RWPE1 (cell line): Measurements from ENCODE around the gene ROPN1B.

Experiments used
- CTCF ChIA-PET: fragments of 350-600 bp; sonication (Branson Sonifier 250); formaldehyde crosslinking; extraction: SDS; loops from one replicate; lab custom pipeline; 2021; lab: Yijun Ruan, JAX
- POLR2A ChIA-PET: fragments of 400-600 bp; formaldehyde crosslinking; extraction: SDS; loops from one replicate; lab custom pipeline; 2020; ENCODE audit warnings: antibody characterized with exemption; ENCODE audit not compliant: low non-redundant PET; lab: Yijun Ruan, JAX
- DNase-seq: peaks from one replicate; pipeline ENCODE4 v3.0.0; 2012; ENCODE audit warnings: low spot score
- H3K27ac ChIP-seq: fragments of 450-650 bp; 2 replicates; pipeline ENCODE4 v1.5.1; 2017
- CTCF ChIP-seq: fragments of 450-650 bp; conservative IDR thresholded peaks from 2 replicates; pipeline ENCODE4 v1.5.1; 2017; ENCODE audit warnings: low read depth, mild to moderate bottlenecking

ROPN1B gene

GRCh38 chr3:126013751-126014156 is 44.8 kb downstream of the ROPN1B start:
- no peak overlapping the region for H3K27ac ChIP-seq
- DNase-seq = no peak
- ChIA-PET POLR2A (no interaction called here), CTCF (interaction anchor here (0.6 kb wide), 2 partner anchors 375 to 1524 kb away, joined by 3 to 4 read pairs; no protein-coding TSS in a partner anchor)
- no peak for TF ChIP-seq CTCF

- CTCF ChIA-PET = interaction anchor here (0.6 kb wide), 2 partner anchors 375 to 1523 kb away, joined by 3 to 4 read pairs; no protein-coding TSS in a partner anchor
- no peak for TF ChIP-seq CTCF
- POLR2A ChIA-PET = no interaction called here
- H3K27ac ChIP-seq = no peak overlapping the region
- DNase-seq = no peak
Measured at GRCh38 chr3:126014252-126014651, 45.3 kb downstream of the ROPN1B start.

GRCh38 chr3:126015075-126015474 is 46.1 kb downstream of the ROPN1B start:
- TF ChIP-seq CTCF = no peak
- DNase-seq = no peak
- H3K27ac ChIP-seq = no peak overlapping the region
- CTCF ChIA-PET = no interaction called here
- POLR2A ChIA-PET = no interaction called here

- no peak for DNase-seq
- no peak for TF ChIP-seq CTCF
- CTCF ChIA-PET = interaction anchor here (0.6 kb wide), 1 partner anchor 567 kb away, joined by 3 read pairs; no protein-coding TSS in a partner anchor
- POLR2A ChIA-PET = no interaction called here
- no peak overlapping the region for H3K27ac ChIP-seq
Measured at GRCh38 chr3:126016616-126017015, 47.6 kb downstream of the ROPN1B start.

- no peak for DNase-seq
- H3K27ac ChIP-seq = no peak overlapping the region
- no peak for TF ChIP-seq CTCF
- POLR2A ChIA-PET = no interaction called here
- CTCF ChIA-PET = interaction anchor here (0.6 kb wide), 1 partner anchor 566 kb away, joined by 3 read pairs; no protein-coding TSS in a partner anchor
Measured at GRCh38 chr3:126017362-126017761, 48.4 kb downstream of the ROPN1B start.

- ChIA-PET CTCF (no interaction called here), POLR2A (no interaction called here)
- no peak for DNase-seq
- no peak overlapping the region for H3K27ac ChIP-seq
- TF ChIP-seq CTCF = no peak
Measured at GRCh38 chr3:126018545-126018944, 49.6 kb downstream of the ROPN1B start.
